T-helper 1 cell treated with Interleukin-12 subunit alpha and Interleukin-12 subunit beta and Interleukin-4 antibody, amounts not matched to agents 30 μg/mL and 1 μg/mL, for 36 hours (primary cell): ENCODE data around the gene LGALS9.
"Not testable (repeated sequence)": the region's sequence is repeated elsewhere in the genome, so short reads cannot be mapped to it uniquely, and the experiment has no call there.

Experiments
- H3K27ac Mint-ChIP-seq: one replicate; pipeline ENCODE4 v1.8.0; 2021; ENCODE audit warnings: mild to moderate bottlenecking, mixed read lengths
- H3K27me3 Mint-ChIP-seq: one replicate; pipeline ENCODE4 v1.8.0; 2021; ENCODE audit warnings: low read depth, mixed read lengths
- H3K36me3 Mint-ChIP-seq: one replicate; pipeline ENCODE4 v1.8.0; 2021; ENCODE audit warnings: low read depth, mixed read lengths
- H3K4me1 Mint-ChIP-seq: one replicate; pipeline ENCODE4 v1.8.0; 2021; ENCODE audit warnings: low read depth, mixed read lengths
- H3K4me3 Mint-ChIP-seq: one replicate; pipeline ENCODE4 v1.8.0; 2021; ENCODE audit warnings: mild to moderate bottlenecking, moderate library complexity, mixed read lengths
- H3K9me3 Mint-ChIP-seq: one replicate; pipeline ENCODE4 v1.8.0; 2021; ENCODE audit warnings: mixed read lengths

LGALS9 gene

GRCh38 chr17:27647765-27648164 lies 16.8 kb downstream of the LGALS9 start:
- peak overlapping the region; percentile 19 for H3K27ac Mint-ChIP-seq
- H3K36me3 Mint-ChIP-seq = peaks cover 22% of the 10 kb centered on the region
- no peak overlapping the region for H3K4me3 Mint-ChIP-seq
- no peaks in the 10 kb centered on the region for H3K9me3 Mint-ChIP-seq
- no peaks in the 10 kb centered on the region for H3K27me3 Mint-ChIP-seq
- H3K4me1 Mint-ChIP-seq = peaks cover 4% of the 10 kb centered on the region

DNA sequence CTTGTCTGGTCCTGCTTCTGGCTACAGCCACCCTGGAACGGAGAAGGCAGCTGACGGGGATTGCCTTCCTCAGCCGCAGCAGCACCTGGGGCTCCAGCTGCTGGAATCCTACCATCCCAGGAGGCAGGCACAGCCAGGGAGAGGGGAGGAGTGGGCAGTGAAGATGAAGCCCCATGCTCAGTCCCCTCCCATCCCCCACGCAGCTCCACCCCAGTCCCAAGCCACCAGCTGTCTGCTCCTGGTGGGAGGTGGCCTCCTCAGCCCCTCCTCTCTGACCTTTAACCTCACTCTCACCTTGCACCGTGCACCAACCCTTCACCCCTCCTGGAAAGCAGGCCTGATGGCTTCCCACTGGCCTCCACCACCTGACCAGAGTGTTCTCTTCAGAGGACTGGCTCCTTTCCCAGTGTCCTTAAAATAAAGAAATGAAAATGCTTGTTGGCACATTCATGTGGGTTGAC lies 18.2 kb downstream of the LGALS9 start:
- H3K9me3 Mint-ChIP-seq, H3K4me3 Mint-ChIP-seq, H3K4me1 Mint-ChIP-seq, H3K27me3 Mint-ChIP-seq: not testable (repeated sequence)
- H3K36me3 Mint-ChIP-seq = peaks cover 14% of the 10 kb centered on the region
- H3K27ac Mint-ChIP-seq = peak overlapping the region; percentile 20

DNA sequence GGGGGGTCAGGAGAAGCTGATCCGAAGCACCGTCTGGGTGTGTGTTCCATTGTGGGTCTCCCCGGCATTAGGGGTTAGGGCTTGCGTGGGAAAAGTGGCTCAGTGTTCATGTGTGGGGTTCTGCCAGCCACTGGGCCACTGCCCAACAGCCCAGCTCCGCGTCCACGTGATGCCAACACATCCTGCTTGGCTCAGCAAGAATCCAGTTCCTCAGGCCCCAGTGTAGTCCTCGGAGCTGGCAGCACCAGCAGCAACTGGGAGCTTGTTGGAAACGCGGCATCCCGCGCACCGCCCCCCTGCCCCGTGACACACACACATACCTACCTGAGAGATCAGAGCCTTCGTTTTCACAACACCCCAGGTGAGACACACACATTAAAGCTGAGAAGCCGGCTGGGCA lies 18.9 kb downstream of the LGALS9 start:
- Mint-ChIP-seq H3K27ac (no peak overlapping the region), H3K36me3 (peaks cover 12% of the 10 kb centered on the region)

DNA sequence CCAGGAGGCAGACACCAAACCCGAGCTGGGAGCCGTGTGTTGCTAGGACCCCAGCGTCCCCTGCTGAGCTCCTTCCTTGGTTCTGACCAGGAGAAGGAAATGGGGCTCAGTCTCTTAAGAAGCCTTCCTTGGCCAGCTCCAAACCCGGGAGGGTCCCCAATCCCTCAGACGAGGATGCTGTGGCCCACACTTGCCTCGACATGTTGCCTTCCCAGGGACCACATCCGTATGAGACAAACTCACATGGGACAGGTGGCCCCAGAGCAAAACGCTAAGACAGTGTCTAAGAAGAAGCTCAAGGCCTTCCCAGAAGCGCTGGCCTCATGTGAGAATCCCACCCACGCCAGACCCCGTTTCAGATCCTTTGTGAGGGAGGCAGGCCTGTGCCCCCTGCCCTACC lies 19.8 kb downstream of the LGALS9 start:
- H3K36me3 Mint-ChIP-seq = peaks cover 12% of the 10 kb centered on the region
- H3K4me3 Mint-ChIP-seq = no peak overlapping the region
- H3K9me3 Mint-ChIP-seq = no peaks in the 10 kb centered on the region
- H3K4me1 Mint-ChIP-seq = peaks cover 9% of the 10 kb centered on the region
- H3K27ac Mint-ChIP-seq = no peak overlapping the region
- H3K27me3 Mint-ChIP-seq = no peaks in the 10 kb centered on the region

More for the DNA sequence above, 18.9 kb downstream of the LGALS9 start:
- Mint-ChIP-seq H3K4me3 (no peak overlapping the region), H3K4me1 (peaks cover 9% of the 10 kb centered on the region), H3K9me3 (no peaks in the 10 kb centered on the region), H3K27me3 (no peaks in the 10 kb centered on the region)

GRCh38 chr17:27651411-27652345 lies 20.7 kb downstream of the LGALS9 start:
- Mint-ChIP-seq H3K36me3 (peaks cover 12% of the 10 kb centered on the region), H3K27me3 (no peaks in the 10 kb centered on the region), H3K4me1 (peaks cover 9% of the 10 kb centered on the region), H3K4me3 (no peak overlapping the region), H3K27ac (no peak overlapping the region), H3K9me3 (no peaks in the 10 kb centered on the region)

DNA sequence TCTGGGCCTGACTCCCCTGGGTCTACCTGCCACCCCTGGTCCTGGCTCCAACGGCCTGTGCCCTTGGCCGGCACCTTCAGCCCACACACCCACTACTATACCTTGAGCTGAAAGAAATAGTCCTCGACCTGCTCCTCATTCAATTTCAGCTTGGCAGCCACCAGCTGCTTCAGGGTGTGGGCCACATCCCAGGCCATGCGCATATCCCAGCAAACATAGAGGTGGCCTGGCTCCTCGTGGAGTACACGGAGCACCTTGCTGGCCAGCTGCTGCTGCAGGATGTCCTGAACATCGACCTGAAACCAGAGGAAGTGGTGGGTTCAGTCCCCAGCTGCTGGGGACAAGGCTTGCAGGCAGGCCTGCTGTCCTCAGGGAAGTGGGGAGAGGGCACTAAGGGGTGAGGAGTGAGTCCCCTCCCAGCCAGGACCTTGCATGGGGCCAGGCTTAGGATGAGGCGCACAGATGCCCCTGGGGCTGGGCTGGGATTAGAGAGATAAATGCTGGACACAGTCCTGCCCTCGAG lies 22.5 kb downstream of the LGALS9 start:
- H3K36me3 Mint-ChIP-seq, H3K27ac Mint-ChIP-seq, H3K4me3 Mint-ChIP-seq, H3K9me3 Mint-ChIP-seq, H3K4me1 Mint-ChIP-seq, H3K27me3 Mint-ChIP-seq: not testable (repeated sequence)

- Mint-ChIP-seq H3K4me1 (peaks cover 7% of the 10 kb centered on the region), H3K36me3 (no peaks in the 10 kb centered on the region), H3K4me3 (no peak overlapping the region), H3K9me3 (no peaks in the 10 kb centered on the region), H3K27ac (no peak overlapping the region), H3K27me3 (no peaks in the 10 kb centered on the region)
Measured at GRCh38 chr17:27654136-27654535, 23.1 kb downstream of the LGALS9 start.

- H3K9me3 Mint-ChIP-seq = no peaks in the 10 kb centered on the region
- peaks cover 7% of the 10 kb centered on the region for H3K4me1 Mint-ChIP-seq
- H3K36me3 Mint-ChIP-seq = no peaks in the 10 kb centered on the region
- no peak overlapping the region for H3K27ac Mint-ChIP-seq
- H3K27me3 Mint-ChIP-seq = no peaks in the 10 kb centered on the region
- H3K4me3 Mint-ChIP-seq = no peak overlapping the region
Measured at GRCh38 chr17:27654654-27655524, 23.9 kb downstream of the LGALS9 start.

- H3K9me3 Mint-ChIP-seq, H3K27me3 Mint-ChIP-seq, H3K27ac Mint-ChIP-seq, H3K4me3 Mint-ChIP-seq, H3K36me3 Mint-ChIP-seq, H3K4me1 Mint-ChIP-seq: not testable (repeated sequence)
Measured at GRCh38 chr17:27655525-27656111, 24.6 kb downstream of the LGALS9 start.

DNA sequence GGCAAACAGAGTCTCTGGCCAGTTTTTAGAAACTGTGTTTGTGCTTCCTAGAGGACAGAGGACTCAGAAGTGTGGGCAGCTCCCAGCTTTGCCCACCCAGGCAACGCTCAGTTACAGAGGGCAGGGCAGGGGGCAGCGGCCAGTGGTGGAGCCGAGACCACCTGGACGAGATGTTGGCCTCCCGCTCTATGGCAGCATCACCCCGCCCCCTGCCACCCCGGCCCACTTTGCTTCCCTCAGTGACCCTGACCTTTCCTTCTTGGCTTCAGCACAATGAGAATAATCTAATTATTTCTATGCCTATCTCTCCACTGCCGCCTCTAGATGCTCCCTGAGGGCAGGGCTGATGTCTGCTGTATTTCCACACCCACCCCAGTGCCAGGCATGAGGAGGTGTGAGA lies 25.6 kb downstream of the LGALS9 start:
- not testable (repeated sequence) for H3K27me3 Mint-ChIP-seq, H3K4me3 Mint-ChIP-seq, H3K9me3 Mint-ChIP-seq, H3K4me1 Mint-ChIP-seq, H3K36me3 Mint-ChIP-seq, H3K27ac Mint-ChIP-seq

DNA sequence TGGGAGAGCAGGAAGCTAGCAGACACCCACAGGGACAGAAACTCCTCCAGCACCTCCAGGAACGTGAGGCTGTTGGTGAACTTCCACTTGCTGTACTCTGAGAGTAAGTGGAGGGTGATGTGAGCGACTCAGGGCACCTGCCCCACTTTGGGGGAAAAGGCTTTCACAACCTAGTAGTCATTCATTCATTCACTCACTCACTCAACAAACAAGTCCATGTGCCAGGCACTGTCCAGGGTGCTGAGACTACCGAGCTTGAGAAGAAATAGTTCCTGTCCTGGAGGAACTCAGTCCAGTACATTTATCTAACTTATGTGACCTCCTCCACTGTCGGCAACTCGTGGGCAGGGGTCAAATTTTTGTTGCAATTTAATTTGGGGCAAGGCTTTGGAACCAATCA lies 26.6 kb downstream of the LGALS9 start:
- H3K36me3 Mint-ChIP-seq = no peaks in the 10 kb centered on the region
- H3K4me1 Mint-ChIP-seq = peaks cover 5% of the 10 kb centered on the region
- H3K4me3 Mint-ChIP-seq = no peak overlapping the region
- no peaks in the 10 kb centered on the region for H3K27me3 Mint-ChIP-seq
- H3K27ac Mint-ChIP-seq = no peak overlapping the region
- no peaks in the 10 kb centered on the region for H3K9me3 Mint-ChIP-seq

GRCh38 chr17:27659683-27660082 lies 28.7 kb downstream of the LGALS9 start:
- Mint-ChIP-seq H3K4me3 (no peak overlapping the region), H3K27ac (no peak overlapping the region), H3K9me3 (no peaks in the 10 kb centered on the region), H3K36me3 (no peaks in the 10 kb centered on the region), H3K4me1 (peaks cover 2% of the 10 kb centered on the region), H3K27me3 (no peaks in the 10 kb centered on the region)

DNA sequence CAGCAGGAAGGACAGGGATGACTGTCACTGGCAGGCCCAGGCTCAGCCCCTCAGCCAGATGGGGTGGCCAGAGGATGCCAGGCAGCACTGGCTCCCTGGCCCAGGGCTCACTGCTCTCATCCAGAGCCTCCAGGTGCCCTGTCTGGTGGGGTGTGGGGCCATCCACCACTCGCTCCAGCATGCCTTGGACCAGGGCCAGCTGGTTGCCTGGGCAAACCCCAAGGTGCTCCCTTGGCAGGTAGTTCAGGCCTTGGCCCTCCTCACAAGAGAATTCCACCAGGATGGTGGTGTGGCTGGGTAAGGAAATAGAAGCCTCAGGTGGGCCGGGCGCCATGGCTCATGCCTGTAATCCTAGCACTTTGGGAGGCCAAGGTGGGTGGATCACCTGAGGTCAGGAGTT lies 29.4 kb downstream of the LGALS9 start:
- Mint-ChIP-seq H3K27me3 (no peaks in the 10 kb centered on the region), H3K36me3 (no peaks in the 10 kb centered on the region), H3K4me1 (no peaks in the 10 kb centered on the region), H3K4me3 (no peak overlapping the region), H3K9me3 (no peaks in the 10 kb centered on the region), H3K27ac (no peak overlapping the region)

DNA sequence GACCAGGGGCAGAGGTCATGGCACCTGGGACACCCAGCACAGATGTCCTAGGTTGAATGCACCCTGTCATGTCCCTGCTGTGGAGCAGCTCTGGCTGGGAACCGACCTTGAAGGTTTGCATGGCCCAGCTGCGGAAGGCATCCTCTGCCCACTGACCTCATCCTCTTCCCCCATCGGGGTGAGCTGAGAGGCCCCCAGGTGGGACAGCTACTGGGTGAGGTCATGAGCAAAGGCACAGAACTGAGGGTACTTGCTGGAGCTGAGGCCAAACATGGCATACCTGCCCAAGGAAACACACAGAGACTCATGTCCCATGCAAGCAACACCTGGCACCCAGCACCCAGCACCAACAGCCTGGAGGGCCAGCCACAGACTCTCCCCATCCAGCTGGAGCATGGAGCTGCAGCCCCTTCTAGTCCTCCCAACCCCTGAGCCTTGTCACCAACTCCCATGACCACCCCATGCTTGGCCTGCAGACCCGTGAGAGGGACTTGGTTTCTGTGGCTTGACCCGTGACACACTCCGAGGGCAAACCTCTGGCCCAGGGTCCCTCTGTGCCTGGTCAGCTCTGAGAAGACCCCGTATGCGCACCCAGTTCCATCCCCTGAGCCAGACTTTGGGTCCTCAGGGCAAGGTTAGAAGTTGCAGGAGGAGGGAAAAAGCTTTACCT lies 33.1 kb downstream of the LGALS9 start:
- Mint-ChIP-seq H3K27me3 (no peaks in the 10 kb centered on the region), H3K4me3 (no peak overlapping the region), H3K27ac (no peak overlapping the region), H3K9me3 (no peaks in the 10 kb centered on the region), H3K36me3 (no peaks in the 10 kb centered on the region), H3K4me1 (no peaks in the 10 kb centered on the region)
